Measurements from ENCODE around the gene MAU2. TPM values are rescaled to one million over a fixed set of nuclear protein-coding genes. Genes with fewer than 3 reads are reported as not detected.

The MAU2 gene
- polyA plus RNA-seq, 2 donors = 19.6 to 35.6 TPM

DNA sequence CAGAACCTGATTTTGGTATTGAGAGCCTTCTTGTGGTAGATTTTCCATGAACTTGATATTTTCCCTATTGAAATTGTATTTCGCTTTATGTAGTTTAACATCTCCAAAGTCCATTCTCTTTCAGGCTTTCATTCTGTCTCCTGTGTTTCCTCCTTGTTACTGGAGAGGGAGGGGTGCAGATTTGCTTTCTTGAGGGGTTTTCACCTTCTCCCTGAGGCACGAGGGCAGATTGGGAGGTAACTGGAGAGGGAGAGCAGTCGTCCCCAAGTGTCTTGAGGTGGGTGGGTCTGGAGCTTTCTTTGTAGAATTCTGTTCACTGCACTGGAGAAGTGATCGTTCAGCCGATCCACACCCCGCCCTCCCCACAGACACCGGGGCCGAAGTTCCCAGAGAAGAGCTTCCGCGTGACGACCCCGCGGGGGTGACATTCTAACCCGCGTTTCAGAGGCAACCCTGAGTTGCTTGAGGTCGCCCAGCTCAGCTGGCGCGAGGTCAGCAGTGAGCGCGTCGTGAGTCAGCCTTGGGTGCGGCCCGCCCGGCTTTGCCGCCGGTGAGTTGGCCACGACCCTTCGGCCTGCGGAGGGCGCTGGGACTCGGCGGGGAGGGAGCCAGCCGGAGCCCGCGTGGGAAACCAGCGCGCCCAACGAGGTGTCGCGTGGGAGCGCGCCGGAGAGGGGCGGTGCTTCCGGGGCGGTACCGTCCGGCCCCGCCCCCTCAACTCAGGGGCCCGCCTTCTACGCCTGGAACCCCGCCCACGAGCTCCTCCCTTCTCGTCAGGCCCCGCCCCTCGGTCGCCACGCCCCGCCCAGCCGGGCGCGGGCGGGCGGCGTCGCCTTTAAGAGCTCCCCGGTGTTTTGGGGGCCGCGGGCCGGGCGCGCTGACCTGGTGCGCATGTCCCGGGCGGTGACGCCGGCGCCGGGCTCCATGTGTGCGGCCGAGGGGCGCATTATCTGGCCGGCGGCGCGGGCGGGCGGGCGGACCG, 84.5 kb downstream of the MAU2 start, which contains the start of gene GATAD2A:
GATAD2A (plus strand) TSS at position 797 of the 982 bp plus-strand sequence. CDS start 59,671 bp downstream, outside the sequence.
- H3K36me3 ChIP-seq (ENCODE audit: control insufficient read depth in 2 of 2, insufficient read depth in 2 of 2, low read length in 1 of 2) = no peaks in the 10 kb centered on the region
- H3K4me1 ChIP-seq (ENCODE audit: control insufficient read depth in 2 of 2, insufficient read depth in 2 of 2, low read length in 1 of 2) = peaks cover 5 to 8% of the 10 kb centered on the region in 2 donors
- peak within 1 kb of the TSS; percentile 92 to 96 for H3K27ac ChIP-seq (ENCODE audit: low read depth in 2 of 2, low read length in 1 of 2)
- no peaks in the 10 kb centered on the region for H3K27me3 ChIP-seq (ENCODE audit: control insufficient read depth in 1 of 2, insufficient read depth in 2 of 2, low read length in 2 of 2)
- H3K4me3 ChIP-seq (ENCODE audit: low read depth in 1 of 2, low read length in 2 of 2) = peak within 1 kb of the TSS; percentile 84 to 88
- 1 to 2% methylated on average over 73 to 90 of the region's 90 CpGs for WGBS, 2 donors
- no peaks in the 10 kb centered on the region for H3K9me3 ChIP-seq (ENCODE audit: control insufficient read depth in 2 of 2, insufficient read depth in 1 of 2, low read depth in 1 of 2, low read length in 1 of 2)

DNA sequence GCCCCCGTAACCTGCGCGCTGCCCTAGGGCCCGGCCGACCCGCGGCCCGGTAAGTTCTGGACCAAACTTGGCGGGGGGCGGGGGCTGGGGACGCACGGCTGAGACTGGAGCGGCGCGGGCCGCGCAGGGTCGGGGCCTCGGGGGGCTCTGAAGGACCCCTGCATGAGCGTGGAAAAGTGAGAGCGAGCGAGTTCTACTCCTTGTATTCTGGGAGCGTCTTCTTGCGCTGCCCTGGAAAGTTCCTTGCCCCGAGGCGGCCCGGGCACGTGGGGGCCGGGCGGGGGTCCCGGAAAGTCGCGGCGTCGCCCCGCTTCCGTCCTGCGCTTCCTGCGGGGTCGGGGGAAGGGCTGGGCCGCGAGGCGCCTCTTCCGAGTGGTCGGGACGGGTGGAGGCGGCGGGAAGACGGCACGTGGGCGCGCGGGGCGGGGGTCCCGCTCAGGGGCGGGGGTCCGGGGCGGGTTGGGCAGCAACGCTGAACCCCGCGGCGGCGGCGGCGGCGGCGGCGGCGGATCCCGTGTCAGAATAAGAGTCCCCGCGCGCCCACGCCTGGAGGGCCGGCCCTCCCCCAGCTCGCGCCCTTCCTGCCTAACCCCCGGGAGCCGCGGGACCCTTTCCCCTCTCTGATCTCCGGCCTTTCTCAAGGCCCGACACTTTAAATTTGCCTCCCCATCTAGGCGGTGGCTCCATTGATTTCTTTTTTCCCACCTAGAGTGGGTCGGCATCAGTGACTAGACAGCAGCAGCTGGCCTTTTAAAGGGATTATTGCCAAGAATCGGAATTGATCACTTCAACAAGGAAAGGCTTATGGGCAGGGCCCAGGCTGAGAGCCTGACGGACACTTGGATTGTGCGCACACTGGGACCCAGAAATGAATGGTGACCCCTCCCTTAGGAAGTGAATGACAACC, 85.6 kb downstream of the MAU2 start:
- H3K36me3 ChIP-seq (ENCODE audit: control insufficient read depth in 2 of 2, insufficient read depth in 2 of 2, low read length in 1 of 2) = no peaks in the 10 kb centered on the region
- peak overlapping the region; percentile 92 to 96 for H3K27ac ChIP-seq (ENCODE audit: low read depth in 2 of 2, low read length in 1 of 2)
- H3K27me3 ChIP-seq (ENCODE audit: control insufficient read depth in 1 of 2, insufficient read depth in 2 of 2, low read length in 2 of 2) = no peaks in the 10 kb centered on the region
- no peaks in the 10 kb centered on the region for H3K9me3 ChIP-seq (ENCODE audit: control insufficient read depth in 2 of 2, insufficient read depth in 1 of 2, low read depth in 1 of 2, low read length in 1 of 2)
- H3K4me3 ChIP-seq (ENCODE audit: low read depth in 1 of 2, low read length in 2 of 2) = peak overlapping the region; percentile 84 to 88
- WGBS, 2 donors = 0 to 1% methylated on average over 55 to 87 of the region's 87 CpGs
- peaks cover 10 to 17% of the 10 kb centered on the region in 2 donors for H3K4me1 ChIP-seq (ENCODE audit: control insufficient read depth in 2 of 2, insufficient read depth in 2 of 2, low read length in 1 of 2)

DNA sequence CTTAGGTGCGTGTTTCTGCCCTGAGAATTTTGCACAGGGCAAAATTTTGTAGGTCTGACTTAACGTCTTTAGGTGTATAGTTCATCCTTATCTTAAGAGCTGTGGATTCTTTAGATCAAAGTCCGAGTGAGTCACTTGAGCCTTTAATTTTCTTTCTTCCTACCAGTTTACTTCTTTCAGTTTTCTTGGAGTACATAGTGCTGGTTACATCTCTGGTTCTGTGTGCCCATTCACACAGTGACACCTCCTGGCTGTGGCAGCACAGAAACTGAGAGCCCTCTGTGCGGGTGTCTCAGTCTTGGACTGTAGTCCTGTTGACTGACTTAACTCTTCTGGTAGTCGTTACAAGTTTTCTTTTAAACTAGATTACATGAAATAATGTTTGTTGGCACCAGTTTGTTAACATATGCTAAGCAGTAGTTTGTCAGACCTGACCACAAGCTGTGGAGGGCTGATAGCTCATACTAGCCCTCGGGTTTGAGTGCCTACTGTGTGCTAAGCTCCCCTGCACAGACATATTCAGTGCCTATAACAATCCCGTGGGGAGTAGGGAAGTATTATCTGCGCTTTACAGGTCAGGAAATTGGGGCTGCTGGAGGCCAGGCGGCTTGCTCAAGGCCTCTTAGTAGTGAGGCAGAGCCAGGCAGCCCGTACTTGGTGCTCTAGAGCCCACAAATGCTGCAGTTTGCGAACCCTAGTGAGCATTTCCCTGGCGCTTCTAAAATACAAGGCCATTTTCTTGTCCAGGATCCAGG, 86.4 kb downstream of the MAU2 start:
- H3K4me1 ChIP-seq (ENCODE audit: control insufficient read depth in 2 of 2, insufficient read depth in 2 of 2, low read length in 1 of 2) = peaks cover 14 to 19% of the 10 kb centered on the region in 2 donors
- WGBS, 2 donors = 20 to 28% methylated on average over 12 of the region's 12 CpGs

DNA sequence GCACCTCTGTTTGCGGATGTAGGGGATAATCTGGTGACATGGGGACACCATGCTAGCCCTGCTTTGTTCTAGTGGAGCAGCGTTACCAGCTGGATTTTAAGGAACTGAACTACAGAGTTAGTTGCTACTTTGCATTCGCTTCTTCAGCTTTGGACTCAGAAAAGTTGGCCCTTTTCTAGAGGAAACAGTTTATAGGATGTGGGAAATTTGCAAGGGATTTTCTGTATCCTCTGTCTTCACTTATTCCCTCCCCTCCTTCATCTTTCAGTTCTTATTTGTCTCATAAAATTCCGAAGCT, 87.0 kb downstream of the MAU2 start:
- Histone ChIP-seq H3K9me3 (ENCODE audit: control insufficient read depth in 2 of 2, insufficient read depth in 1 of 2, low read depth in 1 of 2, low read length in 1 of 2) (no peaks in the 10 kb centered on the region), H3K27me3 (ENCODE audit: control insufficient read depth in 1 of 2, insufficient read depth in 2 of 2, low read length in 2 of 2) (no peaks in the 10 kb centered on the region), H3K27ac (ENCODE audit: low read depth in 2 of 2, low read length in 1 of 2) (peak overlapping the region in 1 of 2 donors; percentile 57), H3K4me1 (ENCODE audit: control insufficient read depth in 2 of 2, insufficient read depth in 2 of 2, low read length in 1 of 2) (peaks cover 14 to 19% of the 10 kb centered on the region in 2 donors), H3K36me3 (ENCODE audit: control insufficient read depth in 2 of 2, insufficient read depth in 2 of 2, low read length in 1 of 2) (no peaks in the 10 kb centered on the region), H3K4me3 (ENCODE audit: low read depth in 1 of 2, low read length in 2 of 2) (no peak overlapping the region)
- 70 to 80% methylated on average over 4 of the region's 4 CpGs for WGBS, 2 donors

More for the DNA sequence above, 86.4 kb downstream of the MAU2 start:
- no peaks in the 10 kb centered on the region for H3K9me3 ChIP-seq (ENCODE audit: control insufficient read depth in 2 of 2, insufficient read depth in 1 of 2, low read depth in 1 of 2, low read length in 1 of 2)
- peak overlapping the region; percentile 84 to 88 for H3K4me3 ChIP-seq (ENCODE audit: low read depth in 1 of 2, low read length in 2 of 2)
- peak overlapping the region; percentile 92 to 96 for H3K27ac ChIP-seq (ENCODE audit: low read depth in 2 of 2, low read length in 1 of 2)
- H3K27me3 ChIP-seq (ENCODE audit: control insufficient read depth in 1 of 2, insufficient read depth in 2 of 2, low read length in 2 of 2) = no peaks in the 10 kb centered on the region
- H3K36me3 ChIP-seq (ENCODE audit: control insufficient read depth in 2 of 2, insufficient read depth in 2 of 2, low read length in 1 of 2) = no peaks in the 10 kb centered on the region

Other genes starting within 250 kb of the MAU2 start
- 10 to 100 TPM; 17.6 to 19.1 TPM for gene TMEM161A, start 182.4 kb upstream of the MAU2 start, polyA plus RNA-seq
- gene MEF2B, start 150.6 kb upstream of the MAU2 start, polyA plus RNA-seq = under 1 TPM; 0.31 to 0.63 TPM
- gene BORCS8, start 128.7 kb upstream of the MAU2 start, polyA plus RNA-seq = 10 to 100 TPM; 18.3 to 22.8 TPM
- gene RFXANK, start 128.6 kb upstream of the MAU2 start, polyA plus RNA-seq = 10 to 100 TPM; 73.6 to 94.1 TPM
- 10 to 100 TPM; 20.1 to 21.9 TPM for gene NR2C2AP, start 117.4 kb upstream of the MAU2 start, polyA plus RNA-seq
- under 1 TPM; 0.01 to 0.02 TPM for gene NCAN, start 108.9 kb upstream of the MAU2 start, polyA plus RNA-seq
- under 1 TPM; 0.04 to 0.20 TPM for gene TM6SF2, start 47.5 kb upstream of the MAU2 start, polyA plus RNA-seq
- 10 to 100 TPM; 27.8 to 42.6 TPM for gene SUGP1, start 320 bp upstream of the MAU2 start, polyA plus RNA-seq
- 10 to 100 TPM; 13.9 to 21.0 TPM for gene GATAD2A, start 84.8 kb downstream of the MAU2 start, polyA plus RNA-seq
- 1 to 10 TPM; 1.0 to 1.2 TPM for gene TSSK6, start 194.7 kb downstream of the MAU2 start, polyA plus RNA-seq
- gene NDUFA13, start 195.4 kb downstream of the MAU2 start, polyA plus RNA-seq = 100 to 1,000 TPM; 273 to 353 TPM
- 1 to 10 TPM; 1.6 to 7.3 TPM for gene YJEFN3, start 208.1 kb downstream of the MAU2 start, polyA plus RNA-seq
- gene CILP2, start 217.4 kb downstream of the MAU2 start, polyA plus RNA-seq = under 1 TPM; 0.01 to 0.02 TPM